Stomach (tissue), 4 donors: ENCODE results near the gene NT5C2.
"Not testable (repeated sequence)": the region's sequence is repeated elsewhere in the genome, so short reads cannot be mapped to it uniquely, and the experiment has no call there.

ENCODE experiments used
- CTCF ChIP-seq, 7 experiments: fragments of 450-650 bp in 4 of 7; fragments of 200-600 bp in 3 of 7; sonication (generic) in 3 of 7; IDR thresholded peaks; one replicate each; pipeline ENCODE4 v1.5.1; 2016 to 2019; ENCODE audit warnings: antibody characterized with exemption in 7 of 7, control low read depth in 2 of 7, mild to moderate bottlenecking in 1 of 7
- EP300 ChIP-seq: sonication (generic); formaldehyde crosslinking; IDR thresholded peaks from one replicate; pipeline ENCODE4 v1.6.1; 2017; ENCODE audit warnings: antibody characterized with exemption
- POLR2A ChIP-seq, 4 donors: fragments of 450-650 bp; IDR thresholded peaks; one replicate each; pipeline ENCODE4 v1.6.1; 2016; ENCODE audit warnings: antibody characterized with exemption in 4 of 4, control low read depth in 2 of 4, mild to moderate bottlenecking in 1 of 4, moderate library complexity in 1 of 4
- POLR2AphosphoS5 ChIP-seq, 3 donors: sonication (generic); formaldehyde crosslinking; IDR thresholded peaks; one replicate each; pipeline ENCODE4 v1.6.1; 2016; ENCODE audit warnings: antibody characterized with exemption in 3 of 3

- not testable (repeated sequence) for TF ChIP-seq POLR2A (IDR thresholded peaks at IDR 0.05); CTCF (IDR thresholded peaks at IDR 0.05); EP300; POLR2AphosphoS5 (IDR thresholded peaks at IDR 0.05)
Observed at GRCh38 chr10:103207643-103208042, 14.6 kb upstream of the NT5C2 start.
